ENCODE measurements around the gene SYCE3. TPM values are rescaled to one million over a fixed set of nuclear protein-coding genes. Genes with fewer than 3 reads are reported as not detected.

Gene SYCE3
- total and polyA plus RNA-seq, 9 of the 15 experiments (the other 6 are each of a cell fraction or from before 2014, with no cell fraction given) = 0.56 TPM; not detected in 8

- no TSS peak for BruUV-seq (replicated peaks)
- POLR2A ChIA-PET = no interaction called here
- no peak overlapping the region for H3K9ac ChIP-seq (ENCODE audit: insufficient read depth in 1 of 2, low read depth in 2 of 2, low read length in 2 of 2)
- CTCF ChIA-PET (ENCODE audit: low intra/inter-chr PET ratio) = no interaction called here
- 10% methylated on average over 11 of the region's 12 CpGs for WGBS (ENCODE audit: insufficient coverage, low coverage, missing lambda C conversion rate)
- intact Hi-C loops (cut with micrococcal nuclease) (no loop called here), in situ Hi-C loops (cut with MboI) (no loop called here)
- peaks cover 0 to 17% of the 10 kb centered on the region in 2 experiments; a peak in 2 of 5 replicates for H3K4me1 ChIP-seq (replicated peaks in 1 of 2; ENCODE audit: control insufficient read depth in 2 of 2, insufficient read depth in 2 of 2, low read length in 2 of 2)
- TF ChIP-seq CREM (IDR thresholded peaks at IDR 0.05; ENCODE audit: low read depth) (no peak), ELF1 (tag; IDR thresholded peaks at IDR 0.05) (no peak), POU5F1 (IDR thresholded peaks at IDR 0.05; ENCODE audit: borderline replicate concordance, low read depth, low read length, partially characterized antibody) (no peak), RAD21 (CRISPR knock-in tag; conservative IDR thresholded peaks at IDR 0.05 in 1 of 2, IDR thresholded peaks at IDR 0.05 in 1 of 2) (no peak), HDGF (IDR thresholded peaks at IDR 0.05) (no peak)
- no peaks in the 10 kb centered on the region for H3K9me1 ChIP-seq (ENCODE audit: control insufficient read depth, insufficient read depth, low read length)
- H3K79me2 ChIP-seq (ENCODE audit: control insufficient read depth, insufficient read depth, low read length) = no peaks in the 10 kb centered on the region
- H2AFZ ChIP-seq (ENCODE audit: low read depth, low read length) = no peak overlapping the region
- no peaks in the 10 kb centered on the region for H3K9me3 ChIP-seq (replicated peaks; ENCODE audit: control insufficient read depth, insufficient read depth, low read depth, low read length)
- H3K36me3 ChIP-seq (ENCODE audit: control insufficient read depth, insufficient read depth, low read length) = no peaks in the 10 kb centered on the region
- no peak overlapping the region for H3K4me3 ChIP-seq
- ATAC-seq (no peak), DNase-seq (ENCODE audit: extremely low read depth in 1 of 4, low spot score in 3 of 4) (no peak), FAIRE-seq (no peak)
- no peak overlapping the region for H3K4me2 ChIP-seq (ENCODE audit: insufficient read depth, low read length)
- H3K27me3 ChIP-seq (ENCODE audit: control insufficient read depth in 2 of 2, insufficient read depth in 2 of 2, low read length in 2 of 2) = peaks cover 12 to 58% of the 10 kb centered on the region in 2 experiments; a peak in 4 of 5 replicates
- peaks cover 3% of the 10 kb centered on the region; the same call in 1 of the 2 replicates for H4K20me1 ChIP-seq (replicated peaks; ENCODE audit: control insufficient read depth, insufficient read depth, low read length)
- no peak overlapping the region for H3K27ac ChIP-seq (ENCODE audit: extremely low read depth, low read depth, low read length)
These were observed 39.1 kb upstream of the SYCE3 start for GRCh38 chr22:50601669-50602337.

Data from K562 (cell line).